ENCODE measurements around the gene ARIH2. TPM values are rescaled to one million over a fixed set of nuclear protein-coding genes. Genes with fewer than 3 reads are reported as not detected.

Gene ARIH2
- total and polyA plus RNA-seq, 9 of the 15 experiments (the other 6 are each of a cell fraction or from before 2014, with no cell fraction given): 27.0 to 120 (median 108) TPM

DNA sequence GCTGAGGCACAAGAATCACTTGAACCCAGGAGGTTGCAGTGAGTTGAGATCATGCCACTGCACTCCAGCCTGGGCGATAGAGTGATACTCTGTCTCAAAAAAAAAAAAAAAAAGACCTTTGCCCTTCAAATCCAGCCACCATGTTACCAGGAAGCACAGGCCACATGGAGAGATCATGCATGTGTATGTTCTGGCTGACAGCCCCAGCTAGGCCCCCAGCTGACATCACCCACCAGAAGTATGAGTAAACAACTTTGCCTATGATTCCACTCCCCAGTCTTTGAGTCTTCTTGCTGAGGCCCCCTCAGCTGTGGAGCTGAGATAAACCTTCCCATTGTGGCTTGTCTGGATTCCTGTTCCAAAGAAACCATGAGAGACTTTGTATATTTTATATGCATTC, 3.3 kb upstream of the ARIH2 start (continued):
- TF ChIP-seq E2F6 (IDR thresholded peaks at IDR 0.05; ENCODE audit: borderline replicate concordance in 1 of 2, extremely low read depth in 1 of 2, insufficient read depth in 1 of 2, insufficient read length in 1 of 2, low read depth in 1 of 2, low read length in 1 of 2, poor library complexity in 1 of 2, severe bottlenecking in 1 of 2) (peak in 1 of 2 experiments; percentile 25), ZNF274 (IDR thresholded peaks at IDR 0.05; ENCODE audit: borderline replicate concordance, low read depth, low read length) (no peak), CC2D1A (IDR thresholded peaks at IDR 0.05) (no peak), TCF3 (CRISPR knock-in tag; IDR thresholded peaks at IDR 0.05) (peak; percentile 37; the same call in 1 of the 2 replicates), HNRNPH1 (optimal IDR thresholded peaks at IDR 0.05; ENCODE audit: low read depth, low read length) (no peak), THRB (CRISPR knock-in tag; conservative IDR thresholded peaks at IDR 0.05) (no peak), MTA3 (IDR thresholded peaks at IDR 0.05; ENCODE audit: borderline replicate concordance) (no peak), ZC3H4 (CRISPR knock-in tag; IDR thresholded peaks at IDR 0.05; ENCODE audit: borderline replicate concordance) (no peak), YY1 (IDR thresholded peaks at IDR 0.05; ENCODE audit: borderline replicate concordance in 1 of 3, control insufficient read depth in 1 of 3, extremely low read depth in 1 of 3, insufficient read depth in 3 of 3, insufficient read length in 1 of 3, insufficient replicate concordance in 2 of 3, low read depth in 1 of 3, low read length in 2 of 3) (no peak), ZFX (CRISPR knock-in tag; IDR thresholded peaks at IDR 0.05) (peak; percentile 51), MTA1 (IDR thresholded peaks at IDR 0.05; ENCODE audit: borderline replicate concordance) (no peak), FOXK2 (conservative IDR thresholded peaks at IDR 0.05 in 1 of 2, IDR thresholded peaks at IDR 0.05 in 1 of 2; ENCODE audit: low read depth in 2 of 2) (peak; percentile 61 to 79; a peak in 1 of 4 replicates), ZBTB2 (IDR thresholded peaks at IDR 0.05) (no peak), BRD9 (IDR thresholded peaks at IDR 0.05; ENCODE audit: low read depth, partially characterized antibody) (no peak), CBFA2T3 (IDR thresholded peaks at IDR 0.05) (peak; percentile 39), SRSF7 (optimal IDR thresholded peaks at IDR 0.05; ENCODE audit: low read depth, low read length) (no peak), L3MBTL2 (IDR thresholded peaks at IDR 0.05) (peak; percentile 43; the same call in 1 of the 2 replicates)
- TF ChIP-seq, protein P1, sequence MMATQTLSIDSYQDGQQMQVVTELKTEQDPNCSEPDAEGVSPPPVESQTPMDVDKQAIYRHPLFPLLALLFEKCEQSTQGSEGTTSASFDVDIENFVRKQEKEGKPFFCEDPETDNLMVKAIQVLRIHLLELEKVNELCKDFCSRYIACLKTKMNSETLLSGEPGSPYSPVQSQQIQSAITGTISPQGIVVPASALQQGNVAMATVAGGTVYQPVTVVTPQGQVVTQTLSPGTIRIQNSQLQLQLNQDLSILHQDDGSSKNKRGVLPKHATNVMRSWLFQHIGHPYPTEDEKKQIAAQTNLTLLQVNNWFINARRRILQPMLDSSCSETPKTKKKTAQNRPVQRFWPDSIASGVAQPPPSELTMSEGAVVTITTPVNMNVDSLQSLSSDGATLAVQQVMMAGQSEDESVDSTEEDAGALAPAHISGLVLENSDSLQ (IDR thresholded peaks at IDR 0.05): peak; percentile 48
- TF ChIP-seq, protein P2, sequence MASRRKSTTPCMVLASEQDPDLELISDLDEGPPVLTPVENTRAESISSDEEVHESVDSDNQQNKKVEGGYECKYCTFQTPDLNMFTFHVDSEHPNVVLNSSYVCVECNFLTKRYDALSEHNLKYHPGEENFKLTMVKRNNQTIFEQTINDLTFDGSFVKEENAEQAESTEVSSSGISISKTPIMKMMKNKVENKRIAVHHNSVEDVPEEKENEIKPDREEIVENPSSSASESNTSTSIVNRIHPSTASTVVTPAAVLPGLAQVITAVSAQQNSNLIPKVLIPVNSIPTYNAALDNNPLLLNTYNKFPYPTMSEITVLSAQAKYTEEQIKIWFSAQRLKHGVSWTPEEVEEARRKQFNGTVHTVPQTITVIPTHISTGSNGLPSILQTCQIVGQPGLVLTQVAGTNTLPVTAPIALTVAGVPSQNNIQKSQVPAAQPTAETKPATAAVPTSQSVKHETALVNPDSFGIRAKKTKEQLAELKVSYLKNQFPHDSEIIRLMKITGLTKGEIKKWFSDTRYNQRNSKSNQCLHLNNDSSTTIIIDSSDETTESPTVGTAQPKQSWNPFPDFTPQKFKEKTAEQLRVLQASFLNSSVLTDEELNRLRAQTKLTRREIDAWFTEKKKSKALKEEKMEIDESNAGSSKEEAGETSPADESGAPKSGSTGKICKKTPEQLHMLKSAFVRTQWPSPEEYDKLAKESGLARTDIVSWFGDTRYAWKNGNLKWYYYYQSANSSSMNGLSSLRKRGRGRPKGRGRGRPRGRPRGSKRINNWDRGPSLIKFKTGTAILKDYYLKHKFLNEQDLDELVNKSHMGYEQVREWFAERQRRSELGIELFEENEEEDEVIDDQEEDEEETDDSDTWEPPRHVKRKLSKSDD (conservative IDR thresholded peaks at IDR 0.05; ENCODE audit: low read length): no peak
